HEK293 (cell line): ENCODE measurements around the gene MALT1.

Experiments used
- CTCF ChIA-PET: fragments of 350-600 bp; formaldehyde crosslinking; extraction: SDS; loops from one replicate; lab custom pipeline; 2021; ENCODE audit warnings: antibody characterized with exemption; lab: Yijun Ruan, JAX
- POLR2A ChIA-PET: fragments of 300-600 bp; formaldehyde crosslinking; extraction: SDS; loops from one replicate; lab custom pipeline; 2020; ENCODE audit warnings: antibody characterized with exemption, inconsistent platforms; lab: Yijun Ruan, JAX
- H3K27ac ChIP-seq: fragments of 200-500 bp; sonication (Bioruptor generic); 2 replicates; pipeline ENCODE4 v1.5.1; 2014; ENCODE audit warnings: low read depth, low read length, control low read depth, inconsistent platforms; ENCODE audit errors: extremely low read depth
- H3K36me3 ChIP-seq, 2 experiments: fragments of 200-500 bp in 1 of 2; sonication (Bioruptor generic) in 1 of 2; 1 replicate in 1 of 2; 2 replicates in 1 of 2; pipeline ENCODE4 v1.5.1; 2014 to 2017; ENCODE audit warnings: inconsistent platforms in 2 of 2, low read length in 2 of 2; ENCODE audit not compliant: control insufficient read depth in 2 of 2, insufficient read depth in 1 of 2
- H3K4me1 ChIP-seq: fragments of 200-500 bp; sonication (Bioruptor generic); 2 replicates; pipeline ENCODE4 v1.5.1; 2014; ENCODE audit warnings: mild to moderate bottlenecking, low read length, inconsistent platforms; ENCODE audit not compliant: control insufficient read depth, insufficient read depth
- H3K4me3 ChIP-seq: 2 replicates; pipeline ENCODE4 v1.5.1; 2011; ENCODE audit warnings: low read depth, mild to moderate bottlenecking, control low read depth, low read length, moderate library complexity
- H3K9me3 ChIP-seq: fragments of 200-500 bp; sonication (Bioruptor generic); 2 replicates; pipeline ENCODE4 v1.5.1; 2014; ENCODE audit warnings: low read depth, low read length, inconsistent platforms; ENCODE audit not compliant: control insufficient read depth, insufficient read depth
- FEZF1 ChIP-seq: fragments of 450-650 bp; formaldehyde crosslinking; IDR thresholded peaks from 2 replicates; pipeline ENCODE4 v1.5.1; 2016; ENCODE audit warnings: missing biosample characterization, missing genetic modification characterization
- GLI2 ChIP-seq: fragments of 450-650 bp; formaldehyde crosslinking; IDR thresholded peaks from 2 replicates; pipeline ENCODE4; 2017; ENCODE audit warnings: missing biosample characterization, missing genetic modification characterization, low read depth, borderline replicate concordance
- INSM2 ChIP-seq: fragments of 450-650 bp; formaldehyde crosslinking; IDR thresholded peaks from 2 replicates; pipeline ENCODE4 v1.5.1; 2016; ENCODE audit warnings: missing biosample characterization, missing genetic modification characterization
- KLF8 ChIP-seq: fragments of 450-650 bp; formaldehyde crosslinking; IDR thresholded peaks from 2 replicates; pipeline ENCODE4 v1.5.1; 2016; ENCODE audit warnings: missing biosample characterization, missing genetic modification characterization
- MZF1 ChIP-seq: fragments of 450-650 bp; formaldehyde crosslinking; IDR thresholded peaks from 2 replicates; pipeline ENCODE4 v1.5.1; 2017; ENCODE audit warnings: missing biosample characterization, missing genetic modification characterization, borderline replicate concordance
- TCF7L2 ChIP-seq: IDR thresholded peaks from 2 replicates; pipeline ENCODE4 v1.6.1; 2011; ENCODE audit warnings: low read depth, mild to moderate bottlenecking, inconsistent platforms, low read length, moderate library complexity, borderline replicate concordance
- TRIM28 ChIP-seq: IDR thresholded peaks from 2 replicates; pipeline ENCODE4 v1.6.1; 2011; ENCODE audit warnings: low read length, control low read depth, borderline replicate concordance
- ZBTB20 ChIP-seq: fragments of 450-650 bp; formaldehyde crosslinking; IDR thresholded peaks from 2 replicates; pipeline ENCODE4 v1.5.1; 2016; ENCODE audit warnings: missing biosample characterization, missing genetic modification characterization
- ZBTB26 ChIP-seq: fragments of 450-650 bp; formaldehyde crosslinking; optimal IDR thresholded peaks from 2 replicates; pipeline ENCODE3; 2016; ENCODE audit warnings: missing biosample characterization, mild to moderate bottlenecking, missing genetic modification characterization
- ZEB2 ChIP-seq: fragments of 450-650 bp; formaldehyde crosslinking; IDR thresholded peaks from 2 replicates; pipeline ENCODE4 v1.5.1; 2016; ENCODE audit warnings: missing biosample characterization, missing genetic modification characterization
- ZFHX2 ChIP-seq: fragments of 450-650 bp; formaldehyde crosslinking; conservative IDR thresholded peaks from 2 replicates; pipeline ENCODE4 v1.5.1; 2016; ENCODE audit warnings: missing biosample characterization, missing genetic modification characterization
- ZNF112 ChIP-seq: fragments of 450-650 bp; formaldehyde crosslinking; IDR thresholded peaks from 2 replicates; pipeline ENCODE4 v1.5.0; 2017; ENCODE audit warnings: missing biosample characterization, missing genetic modification characterization
- ZNF121 ChIP-seq: fragments of 450-650 bp; formaldehyde crosslinking; IDR thresholded peaks from 2 replicates; pipeline ENCODE4 v1.5.1; 2016; ENCODE audit warnings: missing biosample characterization, missing genetic modification characterization
- ZNF138 ChIP-seq: fragments of 450-650 bp; formaldehyde crosslinking; IDR thresholded peaks from 2 replicates; pipeline ENCODE4 v1.5.1; 2016; ENCODE audit warnings: missing biosample characterization, missing genetic modification characterization, borderline replicate concordance
- ZNF157 ChIP-seq: fragments of 450-650 bp; formaldehyde crosslinking; IDR thresholded peaks from 2 replicates; pipeline ENCODE4 v1.5.1; 2016; ENCODE audit warnings: missing biosample characterization, missing genetic modification characterization
- ZNF16 ChIP-seq: fragments of 450-650 bp; formaldehyde crosslinking; IDR thresholded peaks from 2 replicates; pipeline ENCODE4 v1.5.1; 2016; ENCODE audit warnings: low read depth, missing biosample characterization, missing genetic modification characterization
- ZNF223 ChIP-seq: fragments of 450-650 bp; formaldehyde crosslinking; IDR thresholded peaks from 2 replicates; pipeline ENCODE4 v1.5.1; 2016; ENCODE audit warnings: missing biosample characterization, missing genetic modification characterization
- ZNF350 ChIP-seq: fragments of 450-650 bp; formaldehyde crosslinking; IDR thresholded peaks from 2 replicates; pipeline ENCODE4 v1.5.0; 2017; ENCODE audit warnings: missing biosample characterization, mild to moderate bottlenecking, missing genetic modification characterization
- ZNF354C ChIP-seq: fragments of 450-650 bp; formaldehyde crosslinking; IDR thresholded peaks from 2 replicates; pipeline ENCODE4 v1.5.1; 2016; ENCODE audit warnings: missing biosample characterization, missing genetic modification characterization, low read depth, borderline replicate concordance
- ZNF391 ChIP-seq: fragments of 450-650 bp; formaldehyde crosslinking; IDR thresholded peaks from 2 replicates; pipeline ENCODE4 v1.5.1; 2016; ENCODE audit warnings: low read depth, missing biosample characterization, missing genetic modification characterization, borderline replicate concordance
- ZNF433 ChIP-seq: fragments of 450-650 bp; formaldehyde crosslinking; IDR thresholded peaks from 2 replicates; pipeline ENCODE4 v1.5.1; 2016; ENCODE audit warnings: missing biosample characterization, missing genetic modification characterization, low read depth
- ZNF548 ChIP-seq: fragments of 450-650 bp; formaldehyde crosslinking; IDR thresholded peaks from 2 replicates; pipeline ENCODE4 v1.5.1; 2016; ENCODE audit warnings: missing biosample characterization, missing genetic modification characterization
- ZNF561 ChIP-seq: fragments of 450-650 bp; IDR thresholded peaks from 2 replicates; pipeline ENCODE4 v1.5.1; 2018; ENCODE audit warnings: missing biosample characterization, missing genetic modification characterization, borderline replicate concordance
- ZNF571 ChIP-seq: fragments of 450-650 bp; formaldehyde crosslinking; IDR thresholded peaks from 2 replicates; pipeline ENCODE4 v1.5.0; 2017; ENCODE audit warnings: missing biosample characterization, missing genetic modification characterization
- ZNF596 ChIP-seq: fragments of 450-650 bp; IDR thresholded peaks from 2 replicates; pipeline ENCODE4 v1.5.0; 2018; ENCODE audit warnings: missing biosample characterization, mild to moderate bottlenecking, missing genetic modification characterization, moderate library complexity
- ZNF600 ChIP-seq: fragments of 450-650 bp; formaldehyde crosslinking; IDR thresholded peaks from 2 replicates; pipeline ENCODE4 v1.5.1; 2016; ENCODE audit warnings: missing biosample characterization, missing genetic modification characterization
- ZNF664 ChIP-seq: fragments of 450-650 bp; formaldehyde crosslinking; IDR thresholded peaks from 2 replicates; pipeline ENCODE4 v1.5.1; 2016; ENCODE audit warnings: missing biosample characterization, missing genetic modification characterization
- ZNF707 ChIP-seq: fragments of 450-650 bp; formaldehyde crosslinking; IDR thresholded peaks from 2 replicates; pipeline ENCODE4 v1.5.1; 2016; ENCODE audit warnings: missing biosample characterization, missing genetic modification characterization
- ZNF837 ChIP-seq: fragments of 450-650 bp; formaldehyde crosslinking; IDR thresholded peaks from 2 replicates; pipeline ENCODE4 v1.5.1; 2016; ENCODE audit warnings: missing biosample characterization, missing genetic modification characterization
- ZNF843 ChIP-seq: fragments of 450-650 bp; formaldehyde crosslinking; IDR thresholded peaks from 2 replicates; pipeline ENCODE4 v1.5.1; 2016; ENCODE audit warnings: missing biosample characterization, missing genetic modification characterization
- ZSCAN5A ChIP-seq: fragments of 450-650 bp; formaldehyde crosslinking; IDR thresholded peaks from 2 replicates; pipeline ENCODE4 v1.5.1; 2016; ENCODE audit warnings: missing biosample characterization, missing genetic modification characterization
- TF ChIP-seq, protein P1 (sequence below): fragments of 450-650 bp; formaldehyde crosslinking; IDR thresholded peaks from 2 replicates; pipeline ENCODE4 v1.5.1; 2016; ENCODE audit warnings: missing biosample characterization, missing genetic modification characterization
- TF ChIP-seq, protein P2 (sequence below): fragments of 450-650 bp; formaldehyde crosslinking; IDR thresholded peaks from 2 replicates; pipeline ENCODE4; 2016; ENCODE audit warnings: missing biosample characterization, missing genetic modification characterization

MALT1 gene

GRCh38 chr18:58631301-58631700, 40.0 kb upstream of the MALT1 start:
- Histone ChIP-seq H3K36me3 (no peaks in the 10 kb centered on the region), H3K4me3 (no peak overlapping the region), H3K9me3 (no peaks in the 10 kb centered on the region), H3K4me1 (peaks cover 9% of the 10 kb centered on the region), H3K27ac (no peak overlapping the region)
- CTCF ChIA-PET, result no interaction called here
- no peak for TF ChIP-seq ZNF350 (tag by site-specific recombination)
- no peak for TF ChIP-seq ZNF433 (tag by site-specific recombination)
- TF ChIP-seq, protein P1, sequence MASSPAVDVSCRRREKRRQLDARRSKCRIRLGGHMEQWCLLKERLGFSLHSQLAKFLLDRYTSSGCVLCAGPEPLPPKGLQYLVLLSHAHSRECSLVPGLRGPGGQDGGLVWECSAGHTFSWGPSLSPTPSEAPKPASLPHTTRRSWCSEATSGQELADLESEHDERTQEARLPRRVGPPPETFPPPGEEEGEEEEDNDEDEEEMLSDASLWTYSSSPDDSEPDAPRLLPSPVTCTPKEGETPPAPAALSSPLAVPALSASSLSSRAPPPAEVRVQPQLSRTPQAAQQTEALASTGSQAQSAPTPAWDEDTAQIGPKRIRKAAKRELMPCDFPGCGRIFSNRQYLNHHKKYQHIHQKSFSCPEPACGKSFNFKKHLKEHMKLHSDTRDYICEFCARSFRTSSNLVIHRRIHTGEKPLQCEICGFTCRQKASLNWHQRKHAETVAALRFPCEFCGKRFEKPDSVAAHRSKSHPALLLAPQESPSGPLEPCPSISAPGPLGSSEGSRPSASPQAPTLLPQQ (tag by site-specific recombination), result no peak
- TF ChIP-seq ZNF843, result no peak
- no peak for TF ChIP-seq ZNF548 (tag by site-specific recombination)
- TF ChIP-seq ZNF596 (tag by site-specific recombination), result no peak
- TF ChIP-seq ZNF112 (tag by site-specific recombination), result no peak
- no peak for TF ChIP-seq INSM2 (tag by site-specific recombination)
- no peak for TF ChIP-seq ZNF138 (tag by site-specific recombination)
- TF ChIP-seq ZNF16 (tag by site-specific recombination), result no peak
- no peak for TF ChIP-seq ZFHX2 (tag by site-specific recombination)
- TF ChIP-seq ZNF121 (tag by site-specific recombination), result no peak
- TF ChIP-seq TCF7L2, result no peak
- no peak for TF ChIP-seq ZNF600
- TF ChIP-seq ZNF391 (tag by site-specific recombination), result no peak
- TF ChIP-seq, protein P2, sequence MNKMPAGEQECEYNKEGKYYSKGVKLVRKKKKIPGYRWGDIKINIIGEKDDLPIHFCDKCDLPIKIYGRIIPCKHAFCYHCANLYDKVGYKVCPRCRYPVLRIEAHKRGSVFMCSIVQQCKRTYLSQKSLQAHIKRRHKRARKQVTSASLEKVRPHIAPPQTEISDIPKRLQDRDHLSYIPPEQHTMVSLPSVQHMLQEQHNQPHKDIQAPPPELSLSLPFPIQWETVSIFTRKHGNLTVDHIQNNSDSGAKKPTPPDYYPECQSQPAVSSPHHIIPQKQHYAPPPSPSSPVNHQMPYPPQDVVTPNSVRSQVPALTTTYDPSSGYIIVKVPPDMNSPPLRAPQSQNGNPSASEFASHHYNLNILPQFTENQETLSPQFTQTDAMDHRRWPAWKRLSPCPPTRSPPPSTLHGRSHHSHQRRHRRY (tag by site-specific recombination), result no peak
- TF ChIP-seq GLI2, result no peak
- no peak for TF ChIP-seq ZSCAN5A
- POLR2A ChIA-PET, result no interaction called here

GRCh38 chr18:58632552-58632951, 38.7 kb upstream of the MALT1 start:
- H3K9me3 ChIP-seq, result no peaks in the 10 kb centered on the region
- no peaks in the 10 kb centered on the region for H3K36me3 ChIP-seq
- no peak overlapping the region for H3K27ac ChIP-seq
- H3K4me3 ChIP-seq, result no peak overlapping the region
- CTCF ChIA-PET, result no interaction called here
- peaks cover 8% of the 10 kb centered on the region for H3K4me1 ChIP-seq
- POLR2A ChIA-PET, result no interaction called here
- TF ChIP-seq ZNF664 (tag by site-specific recombination) (no peak), ZNF157 (tag by site-specific recombination) (no peak), ZNF354C (no peak), MZF1 (tag by site-specific recombination) (no peak), FEZF1 (tag by site-specific recombination) (no peak), ZBTB20 (no peak), ZNF571 (no peak), ZNF707 (no peak), ZNF837 (no peak), ZNF223 (tag by site-specific recombination) (no peak), ZBTB26 (no peak), TRIM28 (no peak), ZNF561 (tag by site-specific recombination) (no peak), KLF8 (tag by site-specific recombination) (no peak), ZEB2 (tag by site-specific recombination) (no peak)
